Measurements from ENCODE around the gene HDAC4. TPM values are rescaled to one million over a fixed set of nuclear protein-coding genes. Genes with fewer than 3 reads are reported as not detected.

Gene HDAC4
- total and polyA plus RNA-seq, 3 donors from 2014 or later = 29.0 to 67.5 (median 58.7) TPM

- intact Hi-C loops (cut with DNase I; ENCODE audit: low total_unique reads) = no loop called here
- WGBS, 2 donors = 76 to 88% methylated on average over 7 of the region's 7 CpGs
- Histone ChIP-seq H3K36me3 (ENCODE audit: low read depth, missing control alignments) (no peaks in the 10 kb centered on the region), H3K4me1 (peaks cover 21% of the 10 kb centered on the region), H3K9me3 (no peaks in the 10 kb centered on the region), H3K27ac (no peak overlapping the region), H3K4me3 (no peak overlapping the region), H3K27me3 (no peaks in the 10 kb centered on the region)
- DNase-seq = no peak
- TF ChIP-seq POLR2A (IDR thresholded peaks at IDR 0.05) = no peak
- TF ChIP-seq CTCF (IDR thresholded peaks at IDR 0.05) = no peak
Observed at GRCh38 chr2:239255628-239256349, 145.0 kb downstream of the HDAC4 start.

GRCh38 chr2:239255218-239255617, 145.6 kb downstream of the HDAC4 start:
- 91 to 96% methylated on average over 5 of the region's 5 CpGs for WGBS, 2 donors
- no peak overlapping the region for H3K4me3 ChIP-seq
- DNase-seq = no peak
- H3K36me3 ChIP-seq (ENCODE audit: low read depth, missing control alignments) = no peaks in the 10 kb centered on the region
- TF ChIP-seq CTCF (IDR thresholded peaks at IDR 0.05) (no peak), POLR2A (IDR thresholded peaks at IDR 0.05) (no peak)
- peaks cover 21% of the 10 kb centered on the region for H3K4me1 ChIP-seq
- H3K27ac ChIP-seq = no peak overlapping the region
- H3K9me3 ChIP-seq = no peaks in the 10 kb centered on the region
- H3K27me3 ChIP-seq = no peaks in the 10 kb centered on the region
- intact Hi-C loops (cut with DNase I; ENCODE audit: low total_unique reads) = no loop called here

- WGBS, 2 donors = 68 to 78% methylated on average over 4 to 7 of the region's 7 CpGs
Observed at GRCh38 chr2:239253701-239254436, 147.0 kb downstream of the HDAC4 start.

GRCh38 chr2:239253264-239253663, 147.6 kb downstream of the HDAC4 start:
- no peaks in the 10 kb centered on the region for H3K9me3 ChIP-seq
- no peak for DNase-seq
- H3K27me3 ChIP-seq = no peaks in the 10 kb centered on the region
- peak overlapping the region in 1 of 2 donors; percentile 38 for H3K27ac ChIP-seq
- TF ChIP-seq CTCF (IDR thresholded peaks at IDR 0.05) = no peak
- no peak for TF ChIP-seq POLR2A (IDR thresholded peaks at IDR 0.05)
- peaks cover 21% of the 10 kb centered on the region for H3K4me1 ChIP-seq
- no peak overlapping the region for H3K4me3 ChIP-seq
- no peaks in the 10 kb centered on the region for H3K36me3 ChIP-seq (ENCODE audit: low read depth, missing control alignments)
- WGBS, 2 donors = 73 to 74% methylated on average over 7 of the region's 7 CpGs
- intact Hi-C loops (cut with DNase I; ENCODE audit: low total_unique reads) = no loop called here

More at GRCh38 chr2:239253701-239254436, 147.0 kb downstream of the HDAC4 start:
- no peak for DNase-seq
- H3K27ac ChIP-seq = peak overlapping the region in 1 of 2 donors; percentile 38
- no peak for TF ChIP-seq POLR2A (IDR thresholded peaks at IDR 0.05)
- H3K9me3 ChIP-seq = no peaks in the 10 kb centered on the region
- no peaks in the 10 kb centered on the region for H3K27me3 ChIP-seq
- intact Hi-C loops (cut with DNase I; ENCODE audit: low total_unique reads) = no loop called here
- H3K4me1 ChIP-seq = peaks cover 21% of the 10 kb centered on the region
- no peak overlapping the region for H3K4me3 ChIP-seq
- H3K36me3 ChIP-seq (ENCODE audit: low read depth, missing control alignments) = no peaks in the 10 kb centered on the region

GRCh38 chr2:239252801-239253200, 148.0 kb downstream of the HDAC4 start:
- H3K4me1 ChIP-seq = peaks cover 21% of the 10 kb centered on the region
- 80 to 82% methylated on average over 19 of the region's 19 CpGs for WGBS, 2 donors
- H3K27me3 ChIP-seq = no peaks in the 10 kb centered on the region
- H3K36me3 ChIP-seq (ENCODE audit: low read depth, missing control alignments) = no peaks in the 10 kb centered on the region
- intact Hi-C loops (cut with DNase I; ENCODE audit: low total_unique reads) = no loop called here
- no peak overlapping the region for H3K4me3 ChIP-seq
- H3K27ac ChIP-seq = peak overlapping the region in 1 of 2 donors; percentile 52
- TF ChIP-seq POLR2A (IDR thresholded peaks at IDR 0.05) = no peak
- no peak for TF ChIP-seq CTCF (IDR thresholded peaks at IDR 0.05)
- no peaks in the 10 kb centered on the region for H3K9me3 ChIP-seq
- no peak for DNase-seq

Measured in testis (tissue), 3 donors.